K562 (cell line): ENCODE measurements around the gene SSH3.

Source experiments
- POLR2A ChIP-seq: fragments of 450-650 bp; conservative IDR thresholded peaks from 2 replicates; pipeline ENCODE4 v1.6.1; 2016
- SMAD2 ChIP-seq: fragments of 150-350 bp; IDR thresholded peaks from 2 replicates; pipeline ENCODE4 v1.6.1; 2014; ENCODE audit warnings: low read depth, mild to moderate bottlenecking, low read length
- ZNF124 ChIP-seq: sonication (generic); formaldehyde crosslinking; IDR thresholded peaks from 2 replicates; pipeline ENCODE4 v1.8.1; 2022; ENCODE audit warnings: missing genetic modification reagents
- ZNF324 ChIP-seq: fragments of 250-450 bp; sonication (Bioruptor Pico); IDR thresholded peaks from 2 replicates; pipeline ENCODE4 v1.4.0; 2020; ENCODE audit warnings: mild to moderate bottlenecking
- ZNF830 ChIP-seq: fragments of 250-450 bp; sonication (Bioruptor Pico); IDR thresholded peaks from 2 replicates; pipeline ENCODE4 v1.5.0; 2021; ENCODE audit warnings: mild to moderate bottlenecking
- TF ChIP-seq, protein P1 (sequence below): fragments of 450-650 bp; conservative IDR thresholded peaks from 2 replicates; pipeline ENCODE4 v1.6.1; 2016; ENCODE audit warnings: missing genetic modification characterization, low read depth, mild to moderate bottlenecking, control low read depth, missing compliant biosample characterization
- TF ChIP-seq, protein P2 (sequence below): fragments of 450-650 bp; formaldehyde crosslinking; IDR thresholded peaks from 2 replicates; pipeline ENCODE4 v1.4.0; 2020; ENCODE audit warnings: mild to moderate bottlenecking, mixed read lengths

DNA sequence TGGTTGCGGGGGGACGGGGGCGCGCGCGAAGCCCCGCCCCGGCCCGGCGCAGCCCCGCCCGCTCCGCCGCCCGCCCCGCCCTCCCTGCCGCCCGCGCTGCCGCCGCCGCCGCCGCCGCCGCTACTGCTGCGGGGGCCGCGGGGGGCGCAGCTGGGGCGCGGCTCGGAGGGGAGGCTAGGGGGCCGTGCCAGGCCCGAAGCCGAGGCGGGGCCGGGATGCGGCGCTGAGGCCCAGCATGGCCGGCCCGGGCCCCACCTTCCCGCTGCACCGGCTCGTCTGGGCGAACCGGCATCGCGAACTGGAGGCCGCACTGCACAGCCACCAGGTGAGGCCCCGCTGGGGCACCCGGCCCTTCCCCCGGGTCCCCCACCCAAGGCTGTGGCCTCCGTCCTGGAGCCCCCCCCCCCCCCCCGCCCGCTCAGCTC is 14.1 kb upstream of the SSH3 start, which contains the start of gene ANKRD13D:
- TF ChIP-seq ZNF324 (CRISPR knock-in tag) = no peak
- TF ChIP-seq ZNF124 (CRISPR knock-in tag) = no peak
- TF ChIP-seq, protein P1, sequence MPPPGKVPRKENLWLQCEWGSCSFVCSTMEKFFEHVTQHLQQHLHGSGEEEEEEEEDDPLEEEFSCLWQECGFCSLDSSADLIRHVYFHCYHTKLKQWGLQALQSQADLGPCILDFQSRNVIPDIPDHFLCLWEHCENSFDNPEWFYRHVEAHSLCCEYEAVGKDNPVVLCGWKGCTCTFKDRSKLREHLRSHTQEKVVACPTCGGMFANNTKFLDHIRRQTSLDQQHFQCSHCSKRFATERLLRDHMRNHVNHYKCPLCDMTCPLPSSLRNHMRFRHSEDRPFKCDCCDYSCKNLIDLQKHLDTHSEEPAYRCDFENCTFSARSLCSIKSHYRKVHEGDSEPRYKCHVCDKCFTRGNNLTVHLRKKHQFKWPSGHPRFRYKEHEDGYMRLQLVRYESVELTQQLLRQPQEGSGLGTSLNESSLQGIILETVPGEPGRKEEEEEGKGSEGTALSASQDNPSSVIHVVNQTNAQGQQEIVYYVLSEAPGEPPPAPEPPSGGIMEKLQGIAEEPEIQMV (tag) = no peak
- TF ChIP-seq, protein P2, sequence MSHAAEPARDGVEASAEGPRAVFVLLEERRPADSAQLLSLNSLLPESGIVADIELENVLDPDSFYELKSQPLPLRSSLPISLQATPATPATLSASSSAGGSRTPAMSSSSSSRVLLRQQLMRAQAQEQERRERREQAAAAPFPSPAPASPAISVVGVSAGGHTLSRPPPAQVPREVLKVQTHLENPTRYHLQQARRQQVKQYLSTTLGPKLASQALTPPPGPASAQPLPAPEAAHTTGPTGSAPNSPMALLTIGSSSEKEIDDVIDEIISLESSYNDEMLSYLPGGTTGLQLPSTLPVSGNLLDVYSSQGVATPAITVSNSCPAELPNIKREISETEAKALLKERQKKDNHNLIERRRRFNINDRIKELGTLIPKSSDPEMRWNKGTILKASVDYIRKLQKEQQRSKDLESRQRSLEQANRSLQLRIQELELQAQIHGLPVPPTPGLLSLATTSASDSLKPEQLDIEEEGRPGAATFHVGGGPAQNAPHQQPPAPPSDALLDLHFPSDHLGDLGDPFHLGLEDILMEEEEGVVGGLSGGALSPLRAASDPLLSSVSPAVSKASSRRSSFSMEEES = no peak
- TF ChIP-seq SMAD2 = no peak
- no peak for TF ChIP-seq POLR2A
- no peak for TF ChIP-seq ZNF830
